Neural progenitor cell (in vitro differentiated cells): ENCODE measurements around the gene SLC39A13. TPM values are rescaled to one million over a fixed set of nuclear protein-coding genes. Genes with fewer than 3 reads are reported as not detected.

Source experiments
- DNase-seq: peaks from one replicate; pipeline ENCODE4 v3.0.0-alpha.2; 2016; ENCODE audit warnings: low spot score
- H2AFZ ChIP-seq: fragments of 200-600 bp; sonication (generic); replicated peaks from 2 replicates; pipeline ENCODE4 v1.6.1; 2016; ENCODE audit warnings: antibody characterized with exemption
- H3F3A ChIP-seq: fragments of 200-600 bp; sonication (generic); 2 replicates; pipeline ENCODE4 v1.6.1; 2016; ENCODE audit warnings: antibody characterized with exemption, low read depth
- H3K27ac ChIP-seq: fragments of 200-600 bp; sonication (generic); 2 replicates; pipeline ENCODE4 v1.5.1; 2016; ENCODE audit warnings: mild to moderate bottlenecking
- H3K27me3 ChIP-seq: fragments of 200-600 bp; sonication (generic); 2 replicates; pipeline ENCODE4 v1.6.1; 2016; ENCODE audit warnings: mild to moderate bottlenecking, moderate library complexity
- H3K36me3 ChIP-seq: fragments of 200-600 bp; sonication (generic); 2 replicates; pipeline ENCODE4 v1.5.1; 2016
- H3K4me1 ChIP-seq: fragments of 200-600 bp; sonication (generic); 2 replicates; pipeline ENCODE4 v1.6.1; 2016; ENCODE audit warnings: mixed run types
- H3K4me2 ChIP-seq: fragments of 200-600 bp; sonication (generic); 2 replicates; pipeline ENCODE4 v1.6.1; 2016
- H3K4me3 ChIP-seq: fragments of 200-600 bp; sonication (generic); 2 replicates; pipeline ENCODE4 v1.5.1; 2016
- H3K79me2 ChIP-seq: fragments of 200-600 bp; sonication (generic); 2 replicates; pipeline ENCODE4 v1.6.1; 2016; ENCODE audit warnings: low read depth
- H3K9ac ChIP-seq: fragments of 200-600 bp; sonication (generic); 2 replicates; pipeline ENCODE4 v1.6.1; 2016
- H3K9me3 ChIP-seq: fragments of 200-600 bp; sonication (generic); 2 replicates; pipeline ENCODE4 v1.5.1; 2016; ENCODE audit warnings: low read depth
- H4K20me1 ChIP-seq: fragments of 200-600 bp; sonication (generic); 2 replicates; pipeline ENCODE4 v1.6.1; 2016; ENCODE audit warnings: low read depth
- H3K27ac Mint-ChIP-seq: 3 replicates; pipeline ENCODE4 v1.8.0; 2021; ENCODE audit warnings: mixed read lengths
- H3K27me3 Mint-ChIP-seq: 2 replicates; pipeline ENCODE4 v1.8.0; 2022; ENCODE audit warnings: low read depth, mild to moderate bottlenecking, inconsistent platforms, moderate library complexity, mixed read lengths; ENCODE audit not compliant: insufficient read depth
- H3K36me3 Mint-ChIP-seq: 3 replicates; pipeline ENCODE4 v1.8.0; 2021; ENCODE audit warnings: mixed read lengths
- H3K4me1 Mint-ChIP-seq: 3 replicates; pipeline ENCODE4 v1.8.0; 2021; ENCODE audit warnings: mixed read lengths
- H3K4me3 Mint-ChIP-seq: 3 replicates; pipeline ENCODE4 v1.8.0; 2021; ENCODE audit warnings: mild to moderate bottlenecking, moderate library complexity, mixed read lengths
- H3K9me3 Mint-ChIP-seq: 3 replicates; pipeline ENCODE4 v1.8.0; 2020; ENCODE audit warnings: mixed read lengths
- CTCF ChIP-seq: fragments of 200-600 bp; sonication (generic); IDR thresholded peaks from 2 replicates; pipeline ENCODE4 v1.5.1; 2017; ENCODE audit warnings: antibody characterized with exemption, mild to moderate bottlenecking
- EZH2 ChIP-seq: fragments of 200-600 bp; sonication (generic); IDR thresholded peaks from 2 replicates; pipeline ENCODE4 v1.6.1; 2017; ENCODE audit warnings: antibody characterized with exemption, mild to moderate bottlenecking, moderate library complexity
- EZH2phosphoT487 ChIP-seq: fragments of 200-600 bp; sonication (generic); IDR thresholded peaks from 2 replicates; pipeline ENCODE4 v1.6.1; 2017; ENCODE audit warnings: antibody characterized with exemption
- microRNA-seq: library from miRNA; unstranded; fragments of <30 nt; microRNA quantifications from one replicate; pipeline ENCODE4, GENCODE V29; 2016
- small RNA-seq: library from RNA; depleted of rRNA; stranded (forward); fragments of <200 nt; gene quantifications from one replicate; pipeline ENCODE3, GENCODE V24; 2015
- total RNA-seq: library from RNA; depleted of rRNA; stranded (reverse); fragments of >200 nt; gene quantifications from 2 replicates; pipeline ENCODE4 v1.2.3, GENCODE V29; 2015; ENCODE audit warnings: low replicate concordance

SLC39A13 gene
- total RNA-seq, 1 donor from 2014 or later, result 11.3 TPM

GRCh38 chr11:47464483-47464882 is 56.1 kb downstream of the SLC39A13 start:
- Histone ChIP-seq H2AFZ (no peak overlapping the region), H3K9me3 (no peaks in the 10 kb centered on the region), H3K4me1 (peaks cover 57% of the 10 kb centered on the region), H3K9ac (no peak overlapping the region), H3K4me3 (no peak overlapping the region), H3K79me2 (peaks cover 45% of the 10 kb centered on the region), H3K27me3 (no peaks in the 10 kb centered on the region), H3K36me3 (no peaks in the 10 kb centered on the region), H3K27ac (peak overlapping the region; percentile 90), H4K20me1 (peaks cover 27% of the 10 kb centered on the region), H3K4me2 (peak overlapping the region; percentile 46), H3F3A (peaks cover 72% of the 10 kb centered on the region)
- no peak for TF ChIP-seq CTCF
- no peak for TF ChIP-seq EZH2
- no peak for TF ChIP-seq EZH2phosphoT487
- Mint-ChIP-seq H3K4me1 (peaks cover 43% of the 10 kb centered on the region), H3K27ac (no peak overlapping the region), H3K4me3 (no peak overlapping the region), H3K27me3 (peaks cover 2% of the 10 kb centered on the region), H3K36me3 (peaks cover 22% of the 10 kb centered on the region), H3K9me3 (no peaks in the 10 kb centered on the region)
- peak; percentile 80 for DNase-seq

Small RNA genes within 50 kb of the gene (microRNA-seq; reads per million reads assigned to microRNA genes)
- not detected for gene MIR4487

Small RNA genes within 50 kb of the gene (small RNA-seq; reads per million reads assigned to genes)
- gene MIR4487, result not detected

Other genes with a start within 250 kb of the SLC39A13 start
- gene ARFGAP2, start 231.7 kb upstream of the SLC39A13 start, total RNA-seq, result 95.0 and 160 TPM in 2 replicates
- 7.1 and 11.2 TPM in 2 replicates for gene PACSIN3, start 222.2 kb upstream of the SLC39A13 start, total RNA-seq
- 61.4 and 76.9 TPM in 2 replicates for gene DDB2, start 193.6 kb upstream of the SLC39A13 start, total RNA-seq
- gene ACP2, start 159.8 kb upstream of the SLC39A13 start, total RNA-seq, result 23.9 and 24.3 TPM in 2 replicates
- 7.5 and 10.7 TPM in 2 replicates for gene NR1H3, start 150.6 kb upstream of the SLC39A13 start, total RNA-seq
- gene MADD, start 138.5 kb upstream of the SLC39A13 start, total RNA-seq, result 16.1 and 25.9 TPM in 2 replicates
- 0.06 and 0.12 TPM in 2 replicates for gene MYBPC3, start 55.9 kb upstream of the SLC39A13 start, total RNA-seq
- not detected in 2 replicates for gene SPI1, start 30.0 kb upstream of the SLC39A13 start, total RNA-seq
- gene PSMC3, start 17.8 kb downstream of the SLC39A13 start, total RNA-seq, result 126 and 175 TPM in 2 replicates
- gene RAPSN, start 40.5 kb downstream of the SLC39A13 start, total RNA-seq, result not detected in 2 replicates
- gene CELF1, start 144.5 kb downstream of the SLC39A13 start, total RNA-seq, result 170 and 173 TPM in 2 replicates
- 60.4 and 73.6 TPM in 2 replicates for gene PTPMT1, start 157.0 kb downstream of the SLC39A13 start, total RNA-seq
- 19.5 and 23.9 TPM in 2 replicates for gene KBTBD4, start 170.4 kb downstream of the SLC39A13 start, total RNA-seq
- gene NDUFS3, start 170.5 kb downstream of the SLC39A13 start, total RNA-seq, result 78.9 and 91.2 TPM in 2 replicates
- gene FAM180B, start 178.1 kb downstream of the SLC39A13 start, total RNA-seq, result not detected in 2 replicates
- gene C1QTNF4, start 185.8 kb downstream of the SLC39A13 start, total RNA-seq, result 0.39 and 9.7 TPM in 2 replicates
- 83.6 and 93.2 TPM in 2 replicates for gene MTCH2, start 234.0 kb downstream of the SLC39A13 start, total RNA-seq